ENCODE data around the gene BRD2.

Gene BRD2

DNA sequence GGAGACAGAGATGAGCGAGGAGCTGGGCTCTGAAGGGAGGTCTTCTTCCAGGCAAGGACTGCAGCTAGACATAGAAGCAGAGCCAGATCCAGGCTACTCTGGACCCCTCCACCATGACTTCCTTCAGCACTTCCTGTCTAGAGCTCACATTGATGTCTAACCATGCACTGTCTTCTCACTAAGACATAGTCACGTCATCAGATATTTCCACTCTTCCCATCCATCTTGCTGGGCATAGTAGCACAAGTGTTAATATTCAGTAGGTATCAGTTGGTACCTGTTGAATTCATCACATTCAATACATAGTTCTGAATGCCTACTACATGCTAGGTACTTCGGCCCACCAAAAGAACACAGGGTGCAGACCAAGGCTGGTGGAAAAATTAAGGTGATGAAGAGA is 18.4 kb upstream of the BRD2 start:
- TF ChIP-seq POLR2AphosphoS5 (IDR thresholded peaks at IDR 0.05; ENCODE audit: low read depth, low read length) (no peak), TAF1 (IDR thresholded peaks at IDR 0.05; ENCODE audit: borderline replicate concordance, insufficient read depth, low read length) (no peak), FOXP2 (optimal IDR thresholded peaks at IDR 0.05; ENCODE audit: borderline replicate concordance, extremely low read depth, extremely low read length, insufficient read depth) (no peak)
- TF ChIP-seq, protein P1, sequence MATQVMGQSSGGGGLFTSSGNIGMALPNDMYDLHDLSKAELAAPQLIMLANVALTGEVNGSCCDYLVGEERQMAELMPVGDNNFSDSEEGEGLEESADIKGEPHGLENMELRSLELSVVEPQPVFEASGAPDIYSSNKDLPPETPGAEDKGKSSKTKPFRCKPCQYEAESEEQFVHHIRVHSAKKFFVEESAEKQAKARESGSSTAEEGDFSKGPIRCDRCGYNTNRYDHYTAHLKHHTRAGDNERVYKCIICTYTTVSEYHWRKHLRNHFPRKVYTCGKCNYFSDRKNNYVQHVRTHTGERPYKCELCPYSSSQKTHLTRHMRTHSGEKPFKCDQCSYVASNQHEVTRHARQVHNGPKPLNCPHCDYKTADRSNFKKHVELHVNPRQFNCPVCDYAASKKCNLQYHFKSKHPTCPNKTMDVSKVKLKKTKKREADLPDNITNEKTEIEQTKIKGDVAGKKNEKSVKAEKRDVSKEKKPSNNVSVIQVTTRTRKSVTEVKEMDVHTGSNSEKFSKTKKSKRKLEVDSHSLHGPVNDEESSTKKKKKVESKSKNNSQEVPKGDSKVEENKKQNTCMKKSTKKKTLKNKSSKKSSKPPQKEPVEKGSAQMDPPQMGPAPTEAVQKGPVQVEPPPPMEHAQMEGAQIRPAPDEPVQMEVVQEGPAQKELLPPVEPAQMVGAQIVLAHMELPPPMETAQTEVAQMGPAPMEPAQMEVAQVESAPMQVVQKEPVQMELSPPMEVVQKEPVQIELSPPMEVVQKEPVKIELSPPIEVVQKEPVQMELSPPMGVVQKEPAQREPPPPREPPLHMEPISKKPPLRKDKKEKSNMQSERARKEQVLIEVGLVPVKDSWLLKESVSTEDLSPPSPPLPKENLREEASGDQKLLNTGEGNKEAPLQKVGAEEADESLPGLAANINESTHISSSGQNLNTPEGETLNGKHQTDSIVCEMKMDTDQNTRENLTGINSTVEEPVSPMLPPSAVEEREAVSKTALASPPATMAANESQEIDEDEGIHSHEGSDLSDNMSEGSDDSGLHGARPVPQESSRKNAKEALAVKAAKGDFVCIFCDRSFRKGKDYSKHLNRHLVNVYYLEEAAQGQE (IDR thresholded peaks at IDR 0.05; ENCODE audit: insufficient read depth in 1 of 2, low read depth in 2 of 2, low read length in 2 of 2), result no peak

DNA sequence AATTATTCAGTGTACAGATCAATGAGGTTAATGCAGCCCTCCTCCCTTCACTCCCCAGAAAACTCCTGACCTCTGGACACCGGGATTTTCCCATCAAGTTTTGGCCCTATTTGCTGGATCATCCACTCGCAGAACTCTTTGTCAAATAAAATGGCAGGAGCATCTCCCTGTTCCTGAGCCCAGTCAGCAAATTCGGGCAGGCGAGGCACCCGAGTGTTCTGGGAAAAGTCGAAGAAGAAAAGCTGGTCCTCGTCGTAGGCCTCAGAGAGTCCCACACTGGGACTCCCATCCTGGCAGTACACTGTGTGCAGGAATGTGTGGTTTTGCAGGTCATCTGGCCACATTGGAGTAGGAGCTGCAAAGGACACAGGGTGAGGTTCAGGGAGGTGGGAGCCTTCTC is 17.9 kb upstream of the BRD2 start:
- no peak for TF ChIP-seq TAF1 (IDR thresholded peaks at IDR 0.05; ENCODE audit: borderline replicate concordance, insufficient read depth, low read length)
- TF ChIP-seq SIN3A (IDR thresholded peaks at IDR 0.05; ENCODE audit: borderline replicate concordance, insufficient read depth, low read length), result no peak
- TF ChIP-seq, protein P1 (IDR thresholded peaks at IDR 0.05; ENCODE audit: insufficient read depth in 1 of 2, low read depth in 2 of 2, low read length in 2 of 2), result no peak
- no peak for TF ChIP-seq POLR2AphosphoS5 (IDR thresholded peaks at IDR 0.05; ENCODE audit: low read depth, low read length)
- TF ChIP-seq FOXP2 (optimal IDR thresholded peaks at IDR 0.05; ENCODE audit: borderline replicate concordance, extremely low read depth, extremely low read length, insufficient read depth), result no peak

DNA sequence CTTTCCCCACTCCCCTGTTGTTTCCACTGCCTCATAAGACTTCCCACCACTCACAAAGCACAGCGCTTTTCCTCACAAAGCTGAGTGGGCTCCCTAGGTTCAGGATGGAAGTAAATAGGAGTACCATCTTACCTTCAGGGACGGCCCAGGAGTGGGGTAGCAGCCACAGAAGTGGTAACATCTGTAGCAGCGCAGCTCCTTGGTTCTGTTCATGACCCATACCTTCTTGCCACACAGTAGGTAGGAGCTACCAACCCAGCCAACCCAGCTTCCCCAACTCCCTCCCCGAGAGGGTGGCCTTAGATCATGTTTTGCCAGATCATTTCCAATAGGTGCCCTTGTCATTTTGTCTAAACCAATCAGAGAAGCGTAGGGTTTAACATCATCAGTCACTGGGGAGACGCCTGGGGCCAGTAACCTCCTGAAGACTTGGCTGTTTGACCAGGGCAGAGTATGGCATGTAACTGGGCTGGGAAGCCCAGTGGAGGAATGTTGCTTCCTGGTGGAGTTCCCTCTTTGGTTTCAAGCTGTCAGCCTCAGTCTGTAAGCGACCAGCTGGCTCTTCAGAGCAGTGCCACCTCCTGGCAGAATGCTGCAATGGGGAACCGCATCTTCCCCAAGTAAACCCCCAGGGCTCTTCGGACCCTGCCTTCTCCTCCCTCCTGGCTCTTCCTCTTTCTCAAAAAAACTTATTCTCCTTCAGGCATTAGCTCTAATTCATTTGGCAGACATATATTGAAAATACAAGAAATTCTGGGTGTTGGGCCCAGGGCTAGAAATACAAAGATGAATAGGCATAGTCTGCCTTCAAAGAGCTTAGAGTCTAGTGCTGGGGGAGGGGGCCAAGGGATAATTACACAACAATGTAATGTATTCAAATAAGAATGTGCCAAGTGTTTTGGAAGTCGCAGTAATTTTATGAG is 15.3 kb upstream of the BRD2 start, which contains the start of gene HLA-DMA:
Gene HLA-DMA, minus strand, starts transcription at position 281 of the 923 bp plus-strand sequence. Its CDS starts 61 bp downstream, at position 220.
- TF ChIP-seq SIN3A (IDR thresholded peaks at IDR 0.05; ENCODE audit: borderline replicate concordance, insufficient read depth, low read length) (no peak), FOXP2 (optimal IDR thresholded peaks at IDR 0.05; ENCODE audit: borderline replicate concordance, extremely low read depth, extremely low read length, insufficient read depth) (no peak), TAF1 (IDR thresholded peaks at IDR 0.05; ENCODE audit: borderline replicate concordance, insufficient read depth, low read length) (no peak), POLR2AphosphoS5 (IDR thresholded peaks at IDR 0.05; ENCODE audit: low read depth, low read length) (no peak)
- TF ChIP-seq, protein P1 (IDR thresholded peaks at IDR 0.05; ENCODE audit: insufficient read depth in 1 of 2, low read depth in 2 of 2, low read length in 2 of 2), result no peak

DNA sequence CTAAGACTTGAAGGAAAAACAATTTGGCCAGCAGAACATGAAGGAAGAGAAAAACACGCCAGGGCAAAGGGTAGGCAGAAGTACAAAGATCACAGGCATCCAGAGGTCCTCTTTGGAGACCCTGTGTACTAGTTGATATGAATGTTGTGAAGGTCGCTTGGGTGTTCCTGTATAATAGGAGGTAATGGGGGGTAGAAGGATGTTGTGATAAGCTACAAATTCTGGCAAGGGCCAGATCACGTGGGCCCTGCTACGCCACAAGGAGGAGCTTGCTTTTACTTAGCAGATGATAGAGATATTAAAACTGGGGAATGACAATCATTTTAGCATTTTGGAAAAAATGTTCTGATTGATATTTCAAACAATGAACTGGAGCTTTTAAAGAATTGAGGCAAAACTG is 14.6 kb upstream of the BRD2 start:
- no peak for TF ChIP-seq SIN3A (IDR thresholded peaks at IDR 0.05; ENCODE audit: borderline replicate concordance, insufficient read depth, low read length)
- TF ChIP-seq FOXP2 (optimal IDR thresholded peaks at IDR 0.05; ENCODE audit: borderline replicate concordance, extremely low read depth, extremely low read length, insufficient read depth), result no peak
- no peak for TF ChIP-seq TAF1 (IDR thresholded peaks at IDR 0.05; ENCODE audit: borderline replicate concordance, insufficient read depth, low read length)
- TF ChIP-seq POLR2AphosphoS5 (IDR thresholded peaks at IDR 0.05; ENCODE audit: low read depth, low read length), result no peak
- TF ChIP-seq, protein P1 (IDR thresholded peaks at IDR 0.05; ENCODE audit: insufficient read depth in 1 of 2, low read depth in 2 of 2, low read length in 2 of 2), result no peak
